Omental fat pad (tissue), 4 donors: ENCODE results near the gene UBA1. TPM values are rescaled to one million over a fixed set of nuclear protein-coding genes. Genes with fewer than 3 reads are reported as not detected.
A peak's percentile ranks its signal among the peaks of the same experiment; 100 is the strongest.

Experiments used
- ATAC-seq: fragments of 150-250 bp; one replicate; pipeline ENCODE4 v1.9.1; 2016; ENCODE audit warnings: mild to moderate bottlenecking, moderate library complexity; ENCODE audit not compliant: low FRiP score
- DNase-seq: peaks from one replicate; pipeline ENCODE4 v3.0.0-alpha.2; 2019; ENCODE audit warnings: low spot score
- total RNA-seq, 4 donors: library from RNA; depleted of rRNA; stranded (reverse); fragments of >200 nt; gene quantifications; one replicate each; pipeline ENCODE4 v1.1.0, GENCODE V29; 2016
- TF ChIP-seq, protein P1 (sequence below), 3 donors: fragments of 450-650 bp; IDR thresholded peaks; one replicate each; pipeline ENCODE4 v1.5.1; 2016 to 2017; ENCODE audit warnings: antibody characterized with exemption in 3 of 3, mild to moderate bottlenecking in 3 of 3, moderate library complexity in 2 of 3

Gene UBA1
- total RNA-seq, 4 donors from 2014 or later, result 132 to 158 (median 148) TPM

DNA sequence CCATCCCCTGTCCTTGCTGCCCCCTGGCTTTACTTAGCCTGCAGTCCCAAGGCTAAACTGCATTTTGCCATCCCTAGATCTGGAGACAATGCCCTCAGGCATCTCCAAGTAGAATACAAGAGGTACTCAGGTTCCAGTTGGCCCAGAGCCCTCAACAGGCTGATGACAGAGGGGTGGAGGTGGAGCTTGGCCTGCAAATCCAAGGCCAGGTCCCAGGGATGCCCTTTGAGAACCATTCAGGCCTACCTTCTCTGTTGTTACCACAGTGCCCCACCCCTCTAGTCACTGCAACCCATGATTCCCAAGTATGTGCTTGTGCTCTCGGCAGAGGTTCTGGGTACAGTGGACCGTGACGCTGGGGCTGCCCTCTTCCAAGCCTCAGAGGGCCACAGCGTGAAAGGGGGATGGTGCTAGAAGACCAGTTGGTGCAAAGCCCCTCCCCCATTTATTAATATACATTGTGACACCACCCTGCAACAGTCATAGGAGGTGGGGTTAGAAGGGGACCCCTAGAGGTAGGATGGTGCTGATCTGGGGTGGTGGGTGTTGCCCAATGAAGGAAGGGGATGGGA, 6.4 kb upstream of the UBA1 start:
- ATAC-seq (no peak), DNase-seq (no peak)
- TF ChIP-seq, protein P1, sequence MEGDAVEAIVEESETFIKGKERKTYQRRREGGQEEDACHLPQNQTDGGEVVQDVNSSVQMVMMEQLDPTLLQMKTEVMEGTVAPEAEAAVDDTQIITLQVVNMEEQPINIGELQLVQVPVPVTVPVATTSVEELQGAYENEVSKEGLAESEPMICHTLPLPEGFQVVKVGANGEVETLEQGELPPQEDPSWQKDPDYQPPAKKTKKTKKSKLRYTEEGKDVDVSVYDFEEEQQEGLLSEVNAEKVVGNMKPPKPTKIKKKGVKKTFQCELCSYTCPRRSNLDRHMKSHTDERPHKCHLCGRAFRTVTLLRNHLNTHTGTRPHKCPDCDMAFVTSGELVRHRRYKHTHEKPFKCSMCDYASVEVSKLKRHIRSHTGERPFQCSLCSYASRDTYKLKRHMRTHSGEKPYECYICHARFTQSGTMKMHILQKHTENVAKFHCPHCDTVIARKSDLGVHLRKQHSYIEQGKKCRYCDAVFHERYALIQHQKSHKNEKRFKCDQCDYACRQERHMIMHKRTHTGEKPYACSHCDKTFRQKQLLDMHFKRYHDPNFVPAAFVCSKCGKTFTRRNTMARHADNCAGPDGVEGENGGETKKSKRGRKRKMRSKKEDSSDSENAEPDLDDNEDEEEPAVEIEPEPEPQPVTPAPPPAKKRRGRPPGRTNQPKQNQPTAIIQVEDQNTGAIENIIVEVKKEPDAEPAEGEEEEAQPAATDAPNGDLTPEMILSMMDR (IDR thresholded peaks at IDR 0.05), result no peak

DNA sequence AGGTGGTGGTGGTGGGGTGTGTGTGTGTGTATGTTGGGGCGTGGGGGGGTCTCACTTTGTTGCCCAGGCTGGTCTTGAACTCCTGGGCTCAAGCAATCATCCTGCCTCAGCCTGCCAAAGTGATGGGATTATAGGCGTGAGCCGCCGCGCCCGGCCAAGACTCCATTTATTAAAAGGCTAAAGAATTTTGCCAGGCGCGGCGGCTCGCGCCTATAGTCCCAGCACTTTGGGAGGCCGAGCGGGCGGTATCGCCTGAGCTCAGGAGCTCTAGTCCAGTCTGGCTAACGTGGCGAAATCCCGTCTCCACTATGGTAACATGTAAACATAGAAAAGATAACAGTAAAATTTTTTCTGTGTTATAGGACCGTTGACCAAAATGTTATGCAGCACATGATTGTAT, 3.7 kb upstream of the UBA1 start:
- ATAC-seq (no peak), DNase-seq (no peak)
- TF ChIP-seq, protein P1 (IDR thresholded peaks at IDR 0.05), result no peak

DNA sequence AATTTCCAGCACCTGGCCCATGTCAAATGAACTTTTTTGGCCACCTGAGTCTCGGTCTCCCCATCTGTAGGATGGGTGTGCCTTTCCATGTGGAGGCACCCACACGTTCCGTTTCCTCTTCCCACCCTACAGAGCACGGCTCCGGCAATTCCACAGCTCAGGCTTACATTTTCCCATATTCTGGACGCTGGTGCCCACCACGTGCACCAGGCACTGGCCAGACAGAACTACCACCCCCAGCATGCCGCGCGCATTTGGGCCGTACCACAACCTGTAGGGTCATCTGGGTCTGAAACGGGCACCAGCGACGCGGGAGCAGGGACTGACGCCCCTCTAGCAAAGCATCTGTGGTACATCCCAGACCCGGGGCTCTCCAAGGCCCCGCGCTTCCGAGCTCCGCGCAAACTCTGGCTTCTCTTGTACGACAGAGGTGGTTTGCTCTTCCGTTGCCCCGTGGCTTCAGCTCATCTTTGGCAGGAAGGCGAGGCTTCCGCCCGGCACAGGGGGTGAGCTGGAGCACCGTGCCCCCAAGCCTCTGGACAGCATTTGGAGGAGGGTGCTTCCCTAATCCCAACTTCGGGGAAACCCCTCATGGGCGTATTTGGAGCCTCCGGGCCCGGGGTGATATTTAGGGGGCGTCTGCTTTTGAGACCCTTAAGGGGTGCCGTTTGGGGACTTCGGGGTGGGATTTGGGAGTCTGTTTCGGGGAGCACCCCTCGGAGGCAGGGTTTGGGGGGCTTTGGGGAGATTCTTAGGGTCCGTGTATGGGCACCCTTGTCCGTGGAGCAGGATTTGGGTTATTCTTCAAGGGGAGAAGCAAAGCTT, 3.0 kb upstream of the UBA1 start:
- ATAC-seq, result peak; percentile 78
- DNase-seq, result peak; percentile 37
- TF ChIP-seq, protein P1 (IDR thresholded peaks at IDR 0.05), result no peak

DNA sequence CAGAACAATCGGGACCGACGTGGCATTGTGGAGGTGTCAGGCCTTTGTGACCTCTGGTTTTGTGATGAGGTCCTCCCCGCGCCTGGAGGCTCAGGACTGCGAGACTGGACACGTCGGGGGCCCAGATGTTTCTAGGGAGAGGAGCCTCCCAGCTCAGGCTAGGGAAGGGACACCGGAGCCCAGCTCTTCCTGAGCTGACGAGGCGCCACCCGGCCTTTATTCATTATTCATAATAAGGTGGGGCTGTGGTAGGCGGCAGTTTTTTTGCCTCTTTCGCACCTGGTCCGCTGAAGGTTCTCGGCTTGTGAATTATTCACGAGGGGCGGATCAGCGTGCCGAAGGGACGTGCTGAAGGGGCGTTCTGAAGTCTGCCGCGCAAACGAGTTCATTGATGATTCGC, 2.3 kb upstream of the UBA1 start:
- TF ChIP-seq, protein P1 (IDR thresholded peaks at IDR 0.05), result no peak
- DNase-seq, result no peak
- no peak for ATAC-seq

DNA sequence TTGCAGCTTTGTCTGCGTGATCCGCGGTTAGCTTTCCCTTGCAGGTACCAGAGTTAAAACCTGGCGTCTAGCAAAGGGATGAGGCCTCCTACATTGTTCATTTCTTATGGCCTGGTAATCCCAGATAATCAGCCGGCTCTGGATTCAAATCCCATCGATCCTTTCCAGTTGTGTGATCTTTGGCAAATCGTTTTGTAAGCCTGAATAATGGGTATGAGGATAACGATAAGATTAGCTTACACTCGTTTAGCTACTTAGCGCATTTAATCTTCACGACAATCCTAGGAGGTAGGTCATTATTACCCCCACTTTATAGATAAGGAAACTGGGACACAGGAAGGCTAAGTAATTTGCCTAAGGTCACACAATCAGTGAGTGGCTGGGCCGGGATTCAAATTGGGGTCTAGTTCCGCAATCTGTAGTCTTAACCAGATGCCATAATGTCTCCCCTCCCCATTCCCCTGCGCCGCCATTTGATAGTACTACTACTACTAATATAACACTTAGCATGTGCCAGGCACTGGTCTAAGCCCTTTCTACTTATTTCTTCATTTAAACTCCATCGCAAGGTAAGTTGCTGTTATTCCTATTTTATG, 1.7 kb upstream of the UBA1 start:
- ATAC-seq, result no peak
- TF ChIP-seq, protein P1 (IDR thresholded peaks at IDR 0.05), result no peak
- DNase-seq, result no peak

DNA sequence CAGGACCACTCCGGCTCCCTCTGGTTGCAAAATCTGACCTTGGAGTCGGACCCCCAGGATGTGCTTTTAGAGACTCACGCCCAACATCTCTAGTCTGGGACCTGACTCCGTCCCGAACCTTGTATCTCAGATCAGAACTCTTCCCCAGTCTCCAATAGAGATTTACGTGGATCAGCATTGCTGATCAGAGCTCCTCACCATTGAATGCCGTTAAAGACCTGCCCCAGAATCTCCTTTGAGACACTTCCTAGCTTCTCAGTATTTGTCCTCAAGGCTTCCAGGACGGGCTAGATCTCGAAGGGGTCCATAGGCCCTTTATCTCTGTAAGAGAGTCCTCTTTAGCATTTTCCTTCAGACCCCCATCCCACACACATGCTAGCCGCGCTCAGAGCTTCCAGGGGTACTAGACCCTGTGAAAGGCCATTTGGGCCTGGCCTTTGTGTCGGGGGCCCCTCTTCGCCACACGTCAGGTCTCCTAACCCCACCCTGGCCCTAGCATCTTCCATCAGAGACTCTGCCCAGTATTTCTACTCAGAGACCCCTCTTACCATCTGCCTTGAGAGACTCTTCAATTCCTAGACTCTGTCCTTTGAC, 662 bp downstream of the UBA1 start:
- TF ChIP-seq, protein P1 (IDR thresholded peaks at IDR 0.05), result no peak
- ATAC-seq, result no peak

More for the DNA sequence above, 662 bp downstream of the UBA1 start:
- no peak for DNase-seq
